HCT116 (cell line): Measurements from ENCODE around the gene PLK5. TPM values are rescaled to one million over a fixed set of nuclear protein-coding genes. Genes with fewer than 3 reads are reported as not detected.

ENCODE experiments used
- ATAC-seq: fragments of 200-7000 bp; cut with Tn5 transposase; 2 replicates; pipeline ENCODE4 v1.9.1; 2020; ENCODE audit warnings: mild to moderate bottlenecking, moderate library complexity
- BruUV-seq: library from RNA; stranded (reverse); fragments of 400-500 nt; replicated peaks from 2 replicates; lab custom pipeline; 2021; lab: Mats Ljungman, UMichigan
- CTCF ChIA-PET: fragments of 300-600 bp; sonication (Branson Sonifier 250); formaldehyde crosslinking; loops from one replicate; lab custom pipeline; 2021; ENCODE audit warnings: antibody characterized with exemption; lab: Charles Lee
- POLR2A ChIA-PET: fragments of 300-600, 350-600 bp; sonication (Branson Sonifier 250); formaldehyde crosslinking; loops from one replicate; lab custom pipeline; 2021; ENCODE audit warnings: antibody characterized with exemption; lab: Charles Lee
- RAD21 ChIA-PET, 2 experiments: fragments of 300-600 bp; sonication (Branson Sonifier 250); formaldehyde crosslinking; loops; one replicate each; lab custom pipeline; 2023; ENCODE audit warnings: low total read pairs in 2 of 2; ENCODE audit not compliant: uncharacterized antibody in 2 of 2, unreplicated experiment in 2 of 2, low non-redundant PET in 1 of 2; lab: Charles Lee
- DNase-seq: peaks from one replicate; pipeline ENCODE4 v3.0.0-alpha.2; 2010; ENCODE audit warnings: low read depth, low spot score
- H2AFZ ChIP-seq: fragments of 200-600 bp; shearing (Covaris generic), sonication (generic); 2 replicates; pipeline ENCODE4 v1.6.1; 2017; ENCODE audit warnings: low read depth, mixed run types, mixed read lengths, antibody characterized with exemption, low read length; ENCODE audit not compliant: poor library complexity, severe bottlenecking
- H3K27ac ChIP-seq: 2 replicates; pipeline ENCODE4 v1.5.1; 2012; ENCODE audit warnings: low read depth, low read length
- H3K27me3 ChIP-seq: fragments of 200-600 bp; sonication (generic); 2 replicates; pipeline ENCODE4 v1.6.1; 2016; ENCODE audit warnings: mixed run types, low read length, mixed read lengths; ENCODE audit not compliant: insufficient read depth
- H3K36me3 ChIP-seq, 2 experiments: fragments of 200-500 bp in 1 of 2; fragments of 200-600 bp in 1 of 2; sonication (Bioruptor generic) in 1 of 2; sonication (generic) in 1 of 2; 2 replicates each; pipeline versions ENCODE4 v1.5.1 to v1.6.1; 2014 to 2016; ENCODE audit warnings: low read length in 2 of 2, inconsistent platforms in 1 of 2, mixed read lengths in 1 of 2, mixed run types in 1 of 2; ENCODE audit not compliant: insufficient read depth in 2 of 2, control insufficient read depth in 1 of 2
- H3K4me1 ChIP-seq, 2 experiments: fragments of 200-600 bp in 1 of 2; sonication (generic) in 1 of 2; 2 replicates each; pipeline versions ENCODE4 v1.5.1 to v1.6.1; 2012 to 2017; ENCODE audit warnings: low read length in 2 of 2, inconsistent platforms in 1 of 2, mild to moderate bottlenecking in 1 of 2, mixed read lengths in 1 of 2, mixed run types in 1 of 2, moderate library complexity in 1 of 2; ENCODE audit not compliant: insufficient read depth in 2 of 2, control insufficient read depth in 1 of 2
- H3K4me2 ChIP-seq: fragments of 200-600 bp; sonication (generic); 2 replicates; pipeline ENCODE4 v1.6.1; 2017; ENCODE audit warnings: mixed run types, low read length, mixed read lengths
- H3K4me3 ChIP-seq, 2 experiments: fragments of 200-600 bp in 1 of 2; sonication (generic) in 1 of 2; replicated peaks in 1 of 2; 2 replicates each; pipeline ENCODE4 v1.5.1; 2011 to 2016; ENCODE audit warnings: low read length in 2 of 2, control low read depth in 1 of 2, low read depth in 1 of 2, mild to moderate bottlenecking in 1 of 2, mixed read lengths in 1 of 2, mixed run types in 1 of 2
- H3K79me2 ChIP-seq: fragments of 200-600 bp; sonication (generic); 2 replicates; pipeline ENCODE4 v1.6.1; 2017; ENCODE audit warnings: mild to moderate bottlenecking, mixed run types, low read length, moderate library complexity, mixed read lengths; ENCODE audit not compliant: insufficient read depth
- H3K9ac ChIP-seq: fragments of 200-600 bp; sonication (generic); 2 replicates; pipeline ENCODE4 v1.6.1; 2016; ENCODE audit warnings: low read length, mixed read lengths
- H3K9me2 ChIP-seq: fragments of 200-600 bp; sonication (generic), shearing (Covaris generic); 2 replicates; pipeline ENCODE4 v1.6.1; 2017; ENCODE audit warnings: mixed run types, mild to moderate bottlenecking, moderate library complexity; ENCODE audit not compliant: insufficient read depth
- H3K9me3 ChIP-seq, 2 experiments: fragments of 200-500 bp in 1 of 2; fragments of 200-600 bp in 1 of 2; sonication (Bioruptor generic) in 1 of 2; sonication (generic) in 1 of 2; 2 replicates each; pipeline ENCODE4 v1.6.1; 2014 to 2017; ENCODE audit warnings: low read length in 2 of 2, mixed read lengths in 2 of 2, inconsistent platforms in 1 of 2, low read depth in 1 of 2, mild to moderate bottlenecking in 1 of 2, mixed run types in 1 of 2, moderate library complexity in 1 of 2; ENCODE audit not compliant: control insufficient read depth in 1 of 2, insufficient read depth in 1 of 2
- H4K20me1 ChIP-seq: fragments of 200-600 bp; sonication (generic), shearing (Covaris generic); 2 replicates; pipeline ENCODE4 v1.6.1; 2017; ENCODE audit warnings: mixed run types, mild to moderate bottlenecking, moderate library complexity; ENCODE audit not compliant: insufficient read depth
- EGR1 ChIP-seq: IDR thresholded peaks from 2 replicates; pipeline ENCODE4 v1.6.1; 2012; ENCODE audit warnings: low read depth
- FOSL1 ChIP-seq: IDR thresholded peaks from 2 replicates; pipeline ENCODE4 v1.6.1; 2012; ENCODE audit warnings: low read depth
- JUND ChIP-seq: IDR thresholded peaks from 2 replicates; pipeline ENCODE4 v1.6.1; 2012
- MAX ChIP-seq: IDR thresholded peaks from 2 replicates; pipeline ENCODE4 v1.6.1; 2012
- POLR2A ChIP-seq: IDR thresholded peaks from 2 replicates; pipeline ENCODE4 v1.7.0; 2011; ENCODE audit warnings: borderline replicate concordance; ENCODE audit not compliant: insufficient read depth, insufficient read length; ENCODE audit errors: extremely low read depth
- POLR2AphosphoS5 ChIP-seq: IDR thresholded peaks from 2 replicates; pipeline ENCODE4 v1.6.1; 2011; ENCODE audit warnings: mild to moderate bottlenecking, low read depth, low read length, moderate library complexity
- RAD21 ChIP-seq: IDR thresholded peaks from 2 replicates; pipeline ENCODE4 v1.6.1; 2012; ENCODE audit warnings: low read depth, mild to moderate bottlenecking
- SP1 ChIP-seq: IDR thresholded peaks from 2 replicates; pipeline ENCODE4 v1.6.1; 2012; ENCODE audit warnings: low read depth
- SRF ChIP-seq: IDR thresholded peaks from 2 replicates; pipeline ENCODE4 v1.6.1; 2012; ENCODE audit warnings: low read depth
- TCF7L2 ChIP-seq: IDR thresholded peaks from 2 replicates; pipeline ENCODE4 v1.7.0; 2011; ENCODE audit warnings: borderline replicate concordance, inconsistent platforms; ENCODE audit not compliant: insufficient read depth, insufficient read length; ENCODE audit errors: extremely low read depth
- YY1 ChIP-seq: IDR thresholded peaks from 2 replicates; pipeline ENCODE4 v1.6.1; 2011; ENCODE audit warnings: low read length, low read depth, moderate library complexity, mild to moderate bottlenecking; ENCODE audit not compliant: insufficient replicate concordance; ENCODE audit errors: extremely low read depth
- ZFX ChIP-seq: fragments of 450-650 bp; IDR thresholded peaks from 2 replicates; pipeline ENCODE4 v1.6.1; 2017
- ZNF274 ChIP-seq: fragments of 200-500 bp; sonication (Bioruptor generic); IDR thresholded peaks from 2 replicates; pipeline ENCODE4 v1.6.1; 2014; ENCODE audit warnings: mild to moderate bottlenecking, low read depth, low read length, inconsistent platforms
- intact Hi-C: fragments of 100-400 bp; cut with micrococcal nuclease; formaldehyde crosslinking; loops from 2 replicates; pipeline ENCODE4 v1.10.0; 2022
- total RNA-seq: library from RNA; stranded (reverse); gene quantifications from one replicate; pipeline ENCODE4 v1.2.1, GENCODE V29; 2021; ENCODE audit not compliant: unreplicated experiment

PLK5 gene
- total RNA-seq, 1 experiment from 2014 or later: not detected

- H3K36me3 ChIP-seq: peaks cover 4 to 11% of the 10 kb centered on the region in 2 experiments; a peak in 1 of 4 replicates
- H4K20me1 ChIP-seq: no peaks in the 10 kb centered on the region
- no peaks in the 10 kb centered on the region for H3K9me2 ChIP-seq
- H3K9ac ChIP-seq: no peak overlapping the region
- no peaks in the 10 kb centered on the region for H3K4me1 ChIP-seq
- H3K4me2 ChIP-seq: no peak overlapping the region
- TF ChIP-seq SRF: no peak
- TF ChIP-seq POLR2A: no peak
- no peak for TF ChIP-seq POLR2AphosphoS5
- TF ChIP-seq RAD21: no peak
- TF ChIP-seq ZNF274: no peak
- TF ChIP-seq FOSL1: no peak
- no peak for TF ChIP-seq EGR1
- TF ChIP-seq MAX: no peak
- no peak for TF ChIP-seq TCF7L2
- no peak for TF ChIP-seq ZFX
- TF ChIP-seq JUND: no peak
- TF ChIP-seq SP1: no peak
- TF ChIP-seq YY1: no peak
- no peaks in the 10 kb centered on the region for H3K79me2 ChIP-seq
- H3K27ac ChIP-seq: no peak overlapping the region
- no peaks in the 10 kb centered on the region for H3K27me3 ChIP-seq
- BruUV-seq: no TSS peak
- H2AFZ ChIP-seq: no peak overlapping the region
- RAD21 ChIA-PET: no interaction called here
- CTCF ChIA-PET: no interaction called here
- POLR2A ChIA-PET: no interaction called here
- DNase-seq (no peak), ATAC-seq (no peak)
- intact Hi-C loops: no loop called here
- no peak overlapping the region for H3K4me3 ChIP-seq
- no peaks in the 10 kb centered on the region for H3K9me3 ChIP-seq
These were observed 54.2 kb downstream of the PLK5 start for GRCh38 chr19:1577929-1578618.
